Occipital lobe (tissue), 2 donors: ENCODE results near the gene RABGAP1. TPM values are rescaled to one million over a fixed set of nuclear protein-coding genes. Genes with fewer than 3 reads are reported as not detected.

Source experiments
- DNase-seq: peaks from one replicate; lab custom pipeline; 2025; lab: John Stamatoyannopoulos, UW
- total RNA-seq: library from RNA; depleted of rRNA; stranded (reverse); fragments of >200 nt; gene quantifications from one replicate; pipeline ENCODE4 v1.2.3, GENCODE V29; 2014

The RABGAP1 gene
- total RNA-seq, 1 donor from 2014 or later = 115 TPM

- no peak for DNase-seq
Measured at GRCh38 chr9:122944960-122945888, 4.4 kb downstream of the RABGAP1 start.

GRCh38 chr9:122946461-122947005 is 5.7 kb downstream of the RABGAP1 start:
- DNase-seq = no peak

- DNase-seq = no peak
Measured at GRCh38 chr9:122948313-122948712, 7.5 kb downstream of the RABGAP1 start.

GRCh38 chr9:122949696-122950095 is 8.9 kb downstream of the RABGAP1 start:
- no peak for DNase-seq

GRCh38 chr9:122950263-122950662 is 9.4 kb downstream of the RABGAP1 start:
- DNase-seq = no peak

- no peak for DNase-seq
Measured at GRCh38 chr9:122951056-122951455, 10.2 kb downstream of the RABGAP1 start.

GRCh38 chr9:122954253-122954691 is 13.5 kb downstream of the RABGAP1 start:
- DNase-seq = no peak

GRCh38 chr9:122955961-122956360 is 15.1 kb downstream of the RABGAP1 start:
- DNase-seq = no peak

- DNase-seq = no peak
Measured at GRCh38 chr9:122961139-122961538, 20.3 kb downstream of the RABGAP1 start.

GRCh38 chr9:122975196-122975595 is 34.4 kb downstream of the RABGAP1 start:
- no peak for DNase-seq

GRCh38 chr9:122978601-122979000 is 37.8 kb downstream of the RABGAP1 start:
- no peak for DNase-seq

GRCh38 chr9:122986010-122986409 is 45.2 kb downstream of the RABGAP1 start:
- DNase-seq = no peak

GRCh38 chr9:122988141-122988540 is 47.3 kb downstream of the RABGAP1 start:
- no peak for DNase-seq

GRCh38 chr9:122988920-122989621 is 48.3 kb downstream of the RABGAP1 start:
- no peak for DNase-seq

- DNase-seq = no peak
Measured at GRCh38 chr9:122991370-122991830, 50.6 kb downstream of the RABGAP1 start.

GRCh38 chr9:122996586-122996985 is 55.8 kb downstream of the RABGAP1 start:
- no peak for DNase-seq

GRCh38 chr9:122998448-122998847 is 57.6 kb downstream of the RABGAP1 start:
- no peak for DNase-seq

- no peak for DNase-seq
Measured at GRCh38 chr9:123000371-123001068, 59.7 kb downstream of the RABGAP1 start.

- no peak for DNase-seq
Measured at GRCh38 chr9:123002754-123003153, 61.9 kb downstream of the RABGAP1 start.

GRCh38 chr9:123003466-123003865 is 62.6 kb downstream of the RABGAP1 start:
- DNase-seq = no peak

GRCh38 chr9:123005964-123006363 is 65.1 kb downstream of the RABGAP1 start:
- no peak for DNase-seq
